Vagina (tissue), 2 donors: Measurements from ENCODE around the gene TUBA3E.
"Not testable (repeated sequence)": the region's sequence is repeated elsewhere in the genome, so short reads cannot be mapped to it uniquely, and the experiment has no call there.

ENCODE experiments used
- POLR2A ChIP-seq, 2 donors: fragments of 450-650 bp; IDR thresholded peaks; one replicate each; pipeline ENCODE4 v1.6.1; 2017; ENCODE audit warnings: antibody characterized with exemption in 2 of 2, mild to moderate bottlenecking in 2 of 2, moderate library complexity in 2 of 2
- POLR2AphosphoS5 ChIP-seq, 2 donors: sonication (generic); formaldehyde crosslinking; IDR thresholded peaks; one replicate each; pipeline ENCODE4 v1.9.0; 2017; ENCODE audit warnings: antibody characterized with exemption in 2 of 2, mild to moderate bottlenecking in 2 of 2, low read depth in 1 of 2; ENCODE audit not compliant: insufficient read depth in 1 of 2
- TF ChIP-seq, protein P1 (sequence below), 3 experiments: fragments of 450-650 bp in 2 of 3; fragments of 200-600 bp in 1 of 3; sonication (generic) in 1 of 3; IDR thresholded peaks; one replicate each; pipeline ENCODE4 v1.5.1; 2017 to 2019; ENCODE audit warnings: antibody characterized with exemption in 3 of 3, mild to moderate bottlenecking in 2 of 3, moderate library complexity in 2 of 3

DNA sequence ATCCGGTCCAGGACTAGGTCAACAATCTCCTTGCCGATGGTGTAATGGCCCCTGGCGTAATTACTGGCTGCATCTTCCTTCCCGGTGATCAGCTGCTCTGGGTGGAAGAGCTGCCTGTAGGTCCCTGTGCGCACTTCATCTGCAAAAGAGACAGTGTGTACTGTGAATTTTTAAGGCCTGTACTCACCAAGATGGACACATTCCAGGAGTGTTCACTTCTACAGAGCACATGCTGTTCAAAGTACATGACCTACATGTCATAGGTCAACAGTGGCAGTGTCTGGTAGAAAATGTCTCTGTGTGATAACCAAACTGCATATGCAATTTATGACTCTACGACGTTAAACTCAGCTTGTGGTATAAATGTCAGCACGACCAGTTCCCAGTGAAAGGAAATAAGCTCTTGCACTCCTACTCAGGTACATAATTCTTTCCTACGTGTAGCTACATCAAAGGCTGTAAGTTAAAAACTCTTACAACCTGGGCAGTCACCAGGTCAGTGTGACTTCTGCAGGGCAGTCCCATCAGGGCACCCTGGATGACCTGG, 3.1 kb downstream of the TUBA3E start:
- TF ChIP-seq, protein P1, sequence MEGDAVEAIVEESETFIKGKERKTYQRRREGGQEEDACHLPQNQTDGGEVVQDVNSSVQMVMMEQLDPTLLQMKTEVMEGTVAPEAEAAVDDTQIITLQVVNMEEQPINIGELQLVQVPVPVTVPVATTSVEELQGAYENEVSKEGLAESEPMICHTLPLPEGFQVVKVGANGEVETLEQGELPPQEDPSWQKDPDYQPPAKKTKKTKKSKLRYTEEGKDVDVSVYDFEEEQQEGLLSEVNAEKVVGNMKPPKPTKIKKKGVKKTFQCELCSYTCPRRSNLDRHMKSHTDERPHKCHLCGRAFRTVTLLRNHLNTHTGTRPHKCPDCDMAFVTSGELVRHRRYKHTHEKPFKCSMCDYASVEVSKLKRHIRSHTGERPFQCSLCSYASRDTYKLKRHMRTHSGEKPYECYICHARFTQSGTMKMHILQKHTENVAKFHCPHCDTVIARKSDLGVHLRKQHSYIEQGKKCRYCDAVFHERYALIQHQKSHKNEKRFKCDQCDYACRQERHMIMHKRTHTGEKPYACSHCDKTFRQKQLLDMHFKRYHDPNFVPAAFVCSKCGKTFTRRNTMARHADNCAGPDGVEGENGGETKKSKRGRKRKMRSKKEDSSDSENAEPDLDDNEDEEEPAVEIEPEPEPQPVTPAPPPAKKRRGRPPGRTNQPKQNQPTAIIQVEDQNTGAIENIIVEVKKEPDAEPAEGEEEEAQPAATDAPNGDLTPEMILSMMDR (IDR thresholded peaks at IDR 0.05): not testable (repeated sequence)
- TF ChIP-seq POLR2AphosphoS5 (IDR thresholded peaks at IDR 0.05; ENCODE audit: insufficient read depth in 1 of 2, low read depth in 1 of 2); POLR2A (IDR thresholded peaks at IDR 0.05): not testable (repeated sequence)
